Lower lobe of right lung (tissue), 2 donors: Measurements from ENCODE around the gene GPR63. TPM values are rescaled to one million over a fixed set of nuclear protein-coding genes. Genes with fewer than 3 reads are reported as not detected.

Experiments
- ATAC-seq, 2 donors: fragments of 200-7000 bp; cut with Tn5 transposase; one replicate each; pipeline ENCODE4 v1.9.1; 2020 to 2022; ENCODE audit warnings: mild to moderate bottlenecking in 2 of 2, moderate library complexity in 2 of 2
- DNase-seq: peaks from one replicate; pipeline ENCODE4 v3.0.0-alpha.2; 2020
- H3K27ac ChIP-seq: fragments of 200-600 bp; one replicate; pipeline ENCODE4 v1.8.0; 2022
- H3K27me3 ChIP-seq: fragments of 200-600 bp; one replicate; pipeline ENCODE4 v1.8.0; 2022; ENCODE audit warnings: low read depth
- H3K36me3 ChIP-seq: fragments of 200-600 bp; one replicate; pipeline ENCODE4 v1.8.0; 2022; ENCODE audit warnings: mild to moderate bottlenecking
- H3K4me1 ChIP-seq: fragments of 200-600 bp; one replicate; pipeline ENCODE4 v1.8.0; 2022
- H3K4me3 ChIP-seq: fragments of 200-600 bp; one replicate; pipeline ENCODE4 v1.8.0; 2022; ENCODE audit warnings: mild to moderate bottlenecking
- H3K9me3 ChIP-seq: fragments of 200-600 bp; one replicate; pipeline ENCODE4 v1.8.0; 2022
- intact Hi-C: fragments of 100-400 bp; cut with DNase I; formaldehyde crosslinking; loops from one replicate; pipeline ENCODE4 v1.11.0; 2022
- total RNA-seq: library from RNA; stranded (reverse); fragmentation: NEBNext Ultra II Directional; extraction: Animal tissue kit (Norgen Biotek cat#: 25700); gene quantifications from one replicate; pipeline ENCODE4 v1.2.1, GENCODE V29; 2021
- TF ChIP-seq, protein P1 (sequence below): fragments of 200-600 bp; IDR thresholded peaks from one replicate; pipeline ENCODE4 v1.8.0; 2022; ENCODE audit warnings: antibody characterized with exemption, mild to moderate bottlenecking
- donor health status: DM: no; HTN: yes; CAD: no; lungs with severe emphysema.

The GPR63 gene
- total RNA-seq, 1 donor from 2014 or later: 0.71 TPM

DNA sequence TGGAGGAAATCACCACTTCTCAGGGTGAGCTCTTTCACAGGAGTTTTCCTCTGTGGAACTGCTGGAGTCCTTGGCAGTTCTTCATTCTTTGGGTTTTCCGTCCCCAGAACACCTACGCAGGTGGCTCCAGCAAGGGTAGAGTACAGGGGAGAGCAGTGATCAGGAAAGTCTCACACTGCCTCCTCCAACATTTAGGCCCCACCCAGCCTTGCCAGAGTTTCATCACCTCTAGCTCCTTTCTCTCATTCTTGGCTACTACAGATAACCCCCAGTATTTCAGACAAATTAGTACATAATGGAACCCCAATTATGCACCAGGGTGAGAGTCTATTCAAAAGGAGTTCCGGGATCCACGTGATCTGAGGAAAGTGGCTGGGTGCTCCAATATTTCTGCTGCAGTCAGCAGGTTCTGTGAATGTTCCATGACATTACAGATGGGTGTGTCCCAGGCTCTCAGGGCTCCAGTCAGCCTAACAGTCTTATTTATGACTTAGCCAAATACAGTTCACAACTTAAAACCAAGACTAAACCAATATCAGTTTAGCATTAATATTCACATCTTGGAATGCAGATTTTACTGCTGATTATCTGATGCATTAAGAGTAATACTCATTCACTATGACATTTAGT is 44.6 kb downstream of the GPR63 start:
- H3K9me3 ChIP-seq: no peaks in the 10 kb centered on the region
- H3K36me3 ChIP-seq: no peaks in the 10 kb centered on the region
- no peaks in the 10 kb centered on the region for H3K27me3 ChIP-seq
- no peaks in the 10 kb centered on the region for H3K4me1 ChIP-seq
- H3K27ac ChIP-seq: no peak overlapping the region
- TF ChIP-seq, protein P1, sequence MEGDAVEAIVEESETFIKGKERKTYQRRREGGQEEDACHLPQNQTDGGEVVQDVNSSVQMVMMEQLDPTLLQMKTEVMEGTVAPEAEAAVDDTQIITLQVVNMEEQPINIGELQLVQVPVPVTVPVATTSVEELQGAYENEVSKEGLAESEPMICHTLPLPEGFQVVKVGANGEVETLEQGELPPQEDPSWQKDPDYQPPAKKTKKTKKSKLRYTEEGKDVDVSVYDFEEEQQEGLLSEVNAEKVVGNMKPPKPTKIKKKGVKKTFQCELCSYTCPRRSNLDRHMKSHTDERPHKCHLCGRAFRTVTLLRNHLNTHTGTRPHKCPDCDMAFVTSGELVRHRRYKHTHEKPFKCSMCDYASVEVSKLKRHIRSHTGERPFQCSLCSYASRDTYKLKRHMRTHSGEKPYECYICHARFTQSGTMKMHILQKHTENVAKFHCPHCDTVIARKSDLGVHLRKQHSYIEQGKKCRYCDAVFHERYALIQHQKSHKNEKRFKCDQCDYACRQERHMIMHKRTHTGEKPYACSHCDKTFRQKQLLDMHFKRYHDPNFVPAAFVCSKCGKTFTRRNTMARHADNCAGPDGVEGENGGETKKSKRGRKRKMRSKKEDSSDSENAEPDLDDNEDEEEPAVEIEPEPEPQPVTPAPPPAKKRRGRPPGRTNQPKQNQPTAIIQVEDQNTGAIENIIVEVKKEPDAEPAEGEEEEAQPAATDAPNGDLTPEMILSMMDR: no peak
- DNase-seq (no peak), ATAC-seq (no peak)
- intact Hi-C loops: no loop called here
- no peak overlapping the region for H3K4me3 ChIP-seq

- TF ChIP-seq, protein P1: no peak
- Histone ChIP-seq H3K36me3 (no peaks in the 10 kb centered on the region), H3K9me3 (no peaks in the 10 kb centered on the region), H3K4me3 (no peak overlapping the region), H3K27me3 (no peaks in the 10 kb centered on the region), H3K4me1 (no peaks in the 10 kb centered on the region), H3K27ac (no peak overlapping the region)
- ATAC-seq (no peak), DNase-seq (no peak)
- intact Hi-C loops: no loop called here
Observed at GRCh38 chr6:96789871-96790270, 47.4 kb downstream of the GPR63 start.

DNA sequence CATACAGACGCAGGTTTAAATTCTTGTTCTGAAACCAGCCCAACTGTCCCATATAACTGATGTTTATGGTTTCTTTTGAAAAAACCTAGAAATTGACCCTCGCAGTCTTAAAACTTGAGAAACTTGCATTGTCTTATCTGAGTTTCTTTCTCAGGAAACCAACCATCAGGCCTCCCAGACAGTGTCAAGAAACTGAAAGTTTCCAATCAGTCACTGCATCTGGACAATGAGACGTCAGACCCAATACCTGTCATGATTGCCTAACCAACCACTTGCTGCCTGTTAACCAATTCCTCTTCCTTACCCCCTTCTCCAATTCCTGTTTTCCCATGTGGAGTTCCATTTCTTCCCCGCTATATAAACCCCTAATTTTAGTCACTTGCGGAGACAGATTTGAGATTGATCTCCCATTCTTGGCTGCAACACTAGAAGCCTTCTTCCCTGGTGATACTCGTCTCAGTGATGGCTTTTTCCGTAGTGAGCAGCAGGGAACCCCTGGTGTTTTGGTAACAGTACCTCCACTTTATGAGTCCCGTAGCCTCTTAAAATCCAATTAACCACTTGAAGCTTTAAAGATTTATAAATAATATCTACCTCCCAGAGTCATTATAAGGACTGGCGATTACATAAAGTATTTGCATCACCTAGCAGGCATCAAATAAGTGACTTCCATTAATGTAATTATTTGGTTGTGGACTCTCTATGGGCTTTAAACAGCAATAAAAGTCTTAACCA is 49.3 kb downstream of the GPR63 start:
- H3K27ac ChIP-seq: no peak overlapping the region
- H3K27me3 ChIP-seq: no peaks in the 10 kb centered on the region
- no peaks in the 10 kb centered on the region for H3K9me3 ChIP-seq
- TF ChIP-seq, protein P1: no peak
- ATAC-seq: no peak
- DNase-seq: no peak
- no peaks in the 10 kb centered on the region for H3K4me1 ChIP-seq
- H3K4me3 ChIP-seq: no peak overlapping the region
- H3K36me3 ChIP-seq: no peaks in the 10 kb centered on the region
- intact Hi-C loops: no loop called here

- Histone ChIP-seq H3K36me3 (no peaks in the 10 kb centered on the region), H3K9me3 (no peaks in the 10 kb centered on the region), H3K27me3 (no peaks in the 10 kb centered on the region), H3K4me3 (no peak overlapping the region), H3K4me1 (no peaks in the 10 kb centered on the region), H3K27ac (no peak overlapping the region)
- intact Hi-C loops: no loop called here
- ATAC-seq: no peak
- DNase-seq: no peak
- TF ChIP-seq, protein P1: no peak
Observed at GRCh38 chr6:96786336-96786735, 50.9 kb downstream of the GPR63 start.

DNA sequence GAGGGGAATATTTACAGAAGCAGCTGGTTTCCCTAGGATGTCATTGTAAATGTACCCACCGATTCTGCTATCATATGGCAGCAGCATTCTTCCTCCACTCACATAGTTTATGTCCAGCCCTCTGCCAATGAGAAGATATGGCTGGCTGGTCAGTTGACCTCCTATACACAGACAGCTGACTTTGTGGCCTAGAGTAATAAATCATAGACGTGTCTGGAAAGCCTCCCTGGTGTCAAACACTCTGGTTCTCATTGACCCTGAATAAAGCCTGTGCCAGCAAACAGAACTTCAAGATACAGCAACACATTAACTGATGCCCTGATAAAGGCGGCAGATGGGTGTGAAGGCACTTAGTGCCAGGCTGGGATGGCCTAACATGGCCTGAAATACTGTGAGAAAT is 52.6 kb downstream of the GPR63 start:
- H3K27me3 ChIP-seq: no peaks in the 10 kb centered on the region
- intact Hi-C loops: no loop called here
- DNase-seq (no peak), ATAC-seq (no peak)
- H3K4me3 ChIP-seq: no peak overlapping the region
- H3K9me3 ChIP-seq: no peaks in the 10 kb centered on the region
- TF ChIP-seq, protein P1: no peak
- H3K27ac ChIP-seq: no peak overlapping the region
- H3K4me1 ChIP-seq: no peaks in the 10 kb centered on the region
- no peaks in the 10 kb centered on the region for H3K36me3 ChIP-seq
